NCI-H345 treated with DMSO at 0.1 percent for 48 hours (cell line): ENCODE results near the gene MYH9.
"Not testable (repeated sequence)": the region's sequence is repeated elsewhere in the genome, so short reads cannot be mapped to it uniquely, and the experiment has no call there.

Source experiments
- DNase-seq: peaks from one replicate; lab custom pipeline; 2025; ENCODE audit not compliant: unreplicated experiment; lab: John Stamatoyannopoulos, UW

The MYH9 gene

GRCh38 chr22:36415415-36416168 is 27.8 kb upstream of the MYH9 start:
- DNase-seq, result no peak

DNA sequence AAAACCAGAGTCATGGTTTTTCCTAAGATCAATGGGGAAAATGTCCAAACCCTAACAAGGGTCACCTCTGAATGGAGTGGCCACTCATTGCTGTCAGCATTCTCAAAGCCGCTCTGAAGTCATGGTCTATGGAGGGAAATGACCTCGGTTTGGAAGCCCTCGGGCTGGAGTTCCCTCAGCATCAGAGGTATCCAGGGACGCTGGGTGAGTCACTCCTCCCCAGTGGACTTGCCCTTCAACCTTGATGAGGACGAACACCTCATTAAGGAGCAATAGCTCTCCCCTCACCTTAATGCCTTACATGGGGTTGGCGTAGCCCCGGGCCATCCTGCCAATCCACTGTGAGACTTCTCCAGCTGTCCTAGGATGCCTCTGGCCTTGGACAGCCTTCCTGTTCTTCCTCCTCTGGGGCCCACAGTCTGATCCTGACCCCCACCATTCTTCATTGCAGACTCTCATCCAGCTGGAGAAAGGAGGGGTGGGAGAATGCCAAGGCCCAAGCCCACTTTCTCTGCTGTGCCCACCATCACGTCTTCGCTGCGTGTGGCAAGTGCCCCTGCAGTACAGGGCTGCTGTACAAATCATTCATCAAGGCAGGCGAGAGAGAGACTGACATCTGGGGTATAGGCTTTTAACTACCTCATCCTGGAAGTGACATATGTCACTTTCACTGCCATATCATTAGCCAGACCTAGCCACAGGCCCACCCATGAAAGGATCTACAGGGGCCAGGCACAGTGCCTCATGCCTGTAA is 25.4 kb upstream of the MYH9 start:
- DNase-seq, result no peak

DNA sequence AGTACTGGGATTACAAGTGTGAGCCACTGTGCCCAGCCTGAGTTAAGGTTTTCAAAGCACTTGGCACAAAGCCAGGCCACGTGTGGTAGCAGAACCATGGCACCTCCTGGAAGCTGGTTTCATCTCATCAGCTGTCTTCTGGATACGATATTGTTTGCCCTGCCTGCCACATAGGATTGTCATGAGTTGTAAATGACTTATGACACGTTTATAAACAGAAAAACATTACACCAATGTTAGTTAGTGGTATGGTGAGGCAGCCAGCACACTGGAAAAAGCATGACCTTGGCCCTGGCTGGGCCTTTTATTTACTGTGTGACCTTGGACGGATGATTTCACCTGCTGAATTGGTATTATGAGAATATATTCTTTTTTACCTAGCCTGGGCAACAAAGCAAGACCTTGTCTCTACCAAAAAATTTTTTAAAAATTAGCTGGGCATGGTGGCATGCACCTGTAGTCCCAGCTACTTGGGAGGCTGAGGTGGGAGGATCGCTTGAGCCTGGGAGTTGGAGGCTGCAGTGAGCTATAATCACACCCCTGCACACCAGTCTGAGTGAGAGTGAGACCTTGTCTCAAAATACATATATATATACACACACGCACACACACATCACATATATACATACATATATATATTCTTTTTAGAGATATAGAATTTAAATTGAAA is 24.0 kb upstream of the MYH9 start:
- peak; percentile 7 for DNase-seq

- DNase-seq, result peak; percentile 78
These were observed 22.4 kb upstream of the MYH9 start for GRCh38 chr22:36409911-36410756.

DNA sequence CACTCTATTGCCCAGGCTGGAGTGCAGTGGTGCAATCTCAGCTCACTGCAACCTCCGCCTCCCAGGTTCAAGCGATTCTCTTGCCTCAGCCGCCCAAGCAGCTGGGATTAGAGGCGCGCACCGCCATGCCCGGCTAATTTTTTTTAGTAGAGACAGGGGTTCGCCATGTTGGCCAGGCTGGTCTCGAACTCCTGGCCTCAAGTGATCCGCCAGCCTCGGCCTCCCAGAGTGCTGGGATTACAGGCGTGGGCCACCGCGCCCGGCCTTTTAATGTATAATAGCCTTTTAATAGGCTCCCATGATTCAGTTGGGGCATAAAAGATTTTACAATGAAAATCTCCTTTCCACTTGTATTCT is 21.8 kb upstream of the MYH9 start:
- DNase-seq, result not testable (repeated sequence)

DNA sequence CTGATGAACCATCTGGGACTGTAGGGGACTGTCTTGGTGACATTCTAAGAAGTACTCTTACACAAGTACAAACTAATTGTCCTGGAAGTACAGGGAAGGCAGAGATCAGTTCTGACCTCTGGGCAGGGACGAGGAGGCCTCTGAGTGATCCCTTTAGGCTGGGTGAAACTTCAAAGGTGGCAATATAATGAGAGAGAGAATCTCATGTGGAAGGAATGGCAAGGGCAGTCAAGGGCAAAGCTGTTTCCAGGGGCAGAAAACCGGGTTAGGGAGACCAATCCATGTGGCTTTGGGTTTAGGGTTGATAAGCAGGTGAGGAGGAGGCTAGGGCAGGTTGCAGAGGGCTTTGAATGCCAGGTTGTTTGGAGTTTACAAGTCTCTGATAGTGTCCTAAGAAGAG is 21.3 kb upstream of the MYH9 start:
- no peak for DNase-seq

DNA sequence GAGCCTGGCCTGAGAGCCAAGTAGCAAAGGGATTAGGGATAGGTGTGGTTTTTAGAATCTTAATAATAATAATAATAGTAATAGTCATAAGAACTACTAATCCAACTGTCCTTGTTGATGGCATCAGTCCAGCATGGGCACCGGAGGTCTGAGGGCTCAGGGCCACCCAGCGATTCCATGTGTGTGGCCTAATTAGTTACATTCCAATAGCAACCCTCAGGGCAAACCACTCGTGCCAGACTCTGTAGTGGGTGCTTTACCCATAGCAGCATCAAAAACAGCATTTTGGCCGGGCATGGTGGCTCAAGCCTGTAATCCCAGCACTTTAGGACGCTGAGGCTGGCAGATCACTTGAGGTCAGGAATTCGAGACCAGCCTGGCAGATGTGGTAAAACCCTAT is 19.0 kb upstream of the MYH9 start:
- DNase-seq, result no peak

- no peak for DNase-seq
These were observed 18.1 kb upstream of the MYH9 start for GRCh38 chr22:36405671-36406538.

DNA sequence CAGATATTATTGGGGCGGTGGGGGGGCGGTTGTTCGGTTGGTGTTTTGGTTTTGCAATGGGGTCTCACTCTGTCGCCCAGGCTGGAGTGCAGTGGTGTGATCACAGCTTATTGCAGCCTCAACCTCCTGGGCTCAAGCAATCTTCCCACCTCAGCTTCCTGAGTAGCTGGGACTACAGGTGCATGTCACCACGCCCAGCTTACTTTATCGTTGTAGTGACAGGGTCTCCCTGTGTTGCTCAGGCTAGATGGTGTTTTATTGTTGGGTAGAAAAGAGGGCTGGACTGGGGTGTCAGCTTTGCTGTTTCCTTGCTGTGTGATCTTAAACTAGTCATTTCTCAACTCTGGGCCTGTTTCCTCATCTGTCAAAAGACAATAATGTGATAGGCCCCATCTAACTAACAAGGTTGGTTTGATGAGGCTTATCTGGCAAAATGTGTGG is 17.5 kb upstream of the MYH9 start:
- DNase-seq, result no peak

- no peak for DNase-seq
These were observed 16.7 kb upstream of the MYH9 start for GRCh38 chr22:36404446-36404845.

DNA sequence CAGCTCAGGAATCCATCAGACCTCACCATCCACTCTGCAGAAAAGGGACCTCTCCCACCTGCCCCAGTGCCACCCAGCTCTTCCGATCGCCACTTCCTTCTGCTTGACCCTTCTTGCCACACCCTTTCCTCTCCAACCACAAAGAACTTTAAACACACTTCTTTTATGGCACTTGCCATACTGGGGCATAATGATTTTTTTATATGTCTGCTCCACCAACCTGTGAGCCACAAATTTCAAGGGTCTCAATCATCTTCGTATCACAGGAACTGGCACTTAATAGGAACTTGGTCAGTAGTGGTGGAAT is 11.7 kb upstream of the MYH9 start:
- DNase-seq, result no peak

- DNase-seq, result no peak
These were observed 11.1 kb upstream of the MYH9 start for GRCh38 chr22:36398601-36399471.

DNA sequence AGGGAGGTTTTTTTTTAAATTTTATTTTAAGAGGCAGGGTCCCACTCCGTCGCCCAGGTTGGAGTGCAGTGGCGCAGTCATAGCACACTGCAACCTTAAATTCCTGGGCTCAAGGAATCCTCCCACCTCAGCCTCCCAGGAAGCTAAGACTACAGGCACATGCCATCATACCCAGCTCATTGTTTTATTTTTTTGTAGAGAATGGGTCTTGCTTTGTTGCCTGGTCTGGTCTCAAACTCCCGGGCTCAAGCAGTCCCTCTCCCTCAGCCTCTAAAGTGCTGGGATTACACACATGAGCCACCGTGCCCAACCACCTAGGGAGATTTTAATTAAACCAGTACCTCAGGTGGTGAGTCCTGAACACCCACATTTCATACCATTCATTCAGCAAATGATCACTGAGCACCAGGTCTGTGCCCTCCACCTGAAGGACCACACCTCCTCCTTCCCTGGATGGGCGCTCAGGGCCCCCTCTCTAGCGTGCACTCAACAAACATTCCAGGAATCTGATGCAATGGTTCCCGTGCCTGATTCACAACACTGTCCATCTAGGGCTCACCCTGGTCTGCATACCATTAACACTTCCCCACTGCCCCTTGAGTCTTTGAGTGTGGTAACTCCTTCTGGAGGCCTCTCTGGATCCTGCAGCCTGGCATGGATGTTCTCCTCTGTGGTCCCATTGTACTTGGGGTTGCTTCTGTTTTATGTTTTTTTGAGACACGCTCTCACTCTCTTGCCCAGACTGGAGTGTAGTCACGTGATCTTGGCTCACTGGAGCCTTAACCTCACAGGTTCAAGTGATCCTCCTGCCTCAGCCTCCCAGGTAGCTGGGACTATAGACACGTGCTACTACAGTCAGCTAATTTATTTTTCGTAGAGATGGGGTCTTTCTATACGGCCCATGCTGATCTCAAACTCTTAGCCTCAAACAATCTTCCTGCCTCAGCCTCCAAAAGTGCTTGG is 9.6 kb upstream of the MYH9 start:
- DNase-seq, result no peak

- DNase-seq, result no peak
These were observed 8.1 kb upstream of the MYH9 start for GRCh38 chr22:36395915-36396314.

DNA sequence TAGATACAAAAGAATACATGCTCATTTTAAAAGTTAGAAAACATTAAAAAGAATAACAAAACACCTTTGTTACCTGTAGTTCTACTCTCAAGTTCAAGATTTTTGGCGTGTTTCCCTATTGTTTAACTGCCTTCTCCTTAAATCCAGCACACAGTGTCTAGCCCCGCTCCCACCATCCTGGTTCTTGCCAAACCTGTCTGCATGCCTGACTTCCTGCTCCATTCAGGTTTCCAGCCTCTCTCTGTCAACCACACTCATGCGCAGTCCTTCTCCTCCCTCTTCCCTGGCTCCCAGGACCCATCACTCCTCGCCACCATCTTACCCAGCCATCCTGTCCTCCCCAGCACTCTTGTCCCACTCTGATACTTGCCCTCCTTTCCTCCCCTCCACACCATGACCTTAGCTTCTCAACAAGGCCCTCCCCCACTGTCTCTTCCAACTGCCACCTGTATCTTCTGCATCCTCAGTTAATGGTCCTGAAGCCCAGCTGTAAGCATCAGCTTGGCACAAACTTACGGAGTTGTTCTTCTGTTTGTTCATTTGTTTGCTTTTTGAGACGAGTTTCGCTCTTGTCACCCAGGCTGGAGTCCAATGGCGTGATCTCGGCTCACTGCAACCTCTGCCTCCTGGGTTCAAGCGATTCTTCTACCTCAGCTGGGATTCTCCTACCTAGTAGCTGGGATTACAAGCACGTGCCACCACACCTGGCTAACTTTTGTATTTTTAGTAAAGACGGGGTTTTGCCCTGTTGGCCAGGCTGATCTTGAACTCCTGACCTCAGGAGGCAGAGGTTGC is 7.5 kb upstream of the MYH9 start:
- no peak for DNase-seq

GRCh38 chr22:36391638-36392037 is 3.9 kb upstream of the MYH9 start:
- no peak for DNase-seq

DNA sequence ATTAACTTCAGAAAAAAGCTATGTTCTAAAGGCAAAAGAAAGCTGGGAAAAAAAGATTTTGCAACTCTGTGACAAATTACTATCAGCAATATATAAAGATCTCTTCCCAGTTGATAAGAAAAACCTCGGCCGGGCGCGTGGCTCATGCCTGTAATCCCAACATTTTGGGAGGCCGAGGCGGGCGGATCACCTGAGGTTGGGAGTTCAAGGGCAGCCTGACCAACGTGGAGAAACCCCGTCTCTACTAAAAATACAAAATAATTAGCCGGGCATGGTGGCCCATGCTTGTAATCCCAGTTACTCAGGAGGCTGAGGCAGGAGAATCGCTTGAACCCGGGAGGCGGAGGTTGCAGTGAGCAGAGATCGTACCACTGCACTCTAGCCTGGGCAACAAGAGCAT is 1.4 kb upstream of the MYH9 start:
- DNase-seq, result not testable (repeated sequence)

- no peak for DNase-seq
These were observed 133 bp downstream of the MYH9 start for GRCh38 chr22:36387709-36387958.
